ENCODE measurements around the gene MECP2.
"Not testable (repeated sequence)": the region's sequence is repeated elsewhere in the genome, so short reads cannot be mapped to it uniquely, and the experiment has no call there.

MECP2 gene

GRCh38 chrX:154097589-154098541, at the start of gene MECP2:
MECP2 (minus strand) TSS chrX:154097717.
- peak; percentile 27 to 93 (median 82) for DNase-seq

- DNase-seq, result not testable (repeated sequence)
Measured at GRCh38 chrX:154144010-154144409, 46.5 kb upstream of the MECP2 start, which contains the start of gene OPN1LW. OPN1LW (plus strand) TSS chrX:154144243; CDS start chrX:154144284, 41 bp downstream.

- DNase-seq, result no peak
Measured at GRCh38 chrX:154142950-154143745, 45.6 kb upstream of the MECP2 start.

DNA sequence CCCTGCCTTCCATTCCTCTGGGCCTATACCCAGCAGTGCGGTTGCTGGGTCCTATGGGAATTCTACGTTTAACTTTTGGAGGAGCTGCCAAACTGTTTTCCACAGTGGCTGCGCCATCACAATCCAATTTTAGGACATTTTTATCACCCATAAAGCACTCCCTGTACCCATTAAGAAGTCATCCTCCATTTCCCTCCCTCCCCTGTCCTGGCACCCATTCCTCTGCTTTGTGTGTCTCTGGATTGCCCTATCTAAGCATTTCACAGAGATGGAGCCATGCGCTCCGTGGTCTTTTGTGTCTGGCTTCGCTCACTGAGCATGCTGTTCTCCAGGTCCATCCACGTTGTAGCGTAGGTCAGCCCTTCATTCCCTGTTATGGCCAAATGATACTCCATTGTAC, 44.9 kb upstream of the MECP2 start:
- DNase-seq, result no peak

DNA sequence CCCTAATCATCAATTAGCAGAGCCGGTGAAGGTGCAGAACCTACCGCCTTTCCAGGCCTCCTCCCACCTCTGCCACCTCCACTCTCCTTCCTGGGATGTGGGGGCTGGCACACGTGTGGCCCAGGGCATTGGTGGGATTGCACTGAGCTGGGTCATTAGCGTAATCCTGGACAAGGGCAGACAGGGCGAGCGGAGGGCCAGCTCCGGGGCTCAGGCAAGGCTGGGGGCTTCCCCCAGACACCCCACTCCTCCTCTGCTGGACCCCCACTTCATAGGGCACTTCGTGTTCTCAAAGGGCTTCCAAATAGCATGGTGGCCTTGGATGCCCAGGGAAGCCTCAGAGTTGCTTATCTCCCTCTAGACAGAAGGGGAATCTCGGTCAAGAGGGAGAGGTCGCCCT, 43.2 kb upstream of the MECP2 start:
- DNase-seq, result no peak

GRCh38 chrX:154140206-154140605, 42.7 kb upstream of the MECP2 start:
- DNase-seq, result no peak

DNA sequence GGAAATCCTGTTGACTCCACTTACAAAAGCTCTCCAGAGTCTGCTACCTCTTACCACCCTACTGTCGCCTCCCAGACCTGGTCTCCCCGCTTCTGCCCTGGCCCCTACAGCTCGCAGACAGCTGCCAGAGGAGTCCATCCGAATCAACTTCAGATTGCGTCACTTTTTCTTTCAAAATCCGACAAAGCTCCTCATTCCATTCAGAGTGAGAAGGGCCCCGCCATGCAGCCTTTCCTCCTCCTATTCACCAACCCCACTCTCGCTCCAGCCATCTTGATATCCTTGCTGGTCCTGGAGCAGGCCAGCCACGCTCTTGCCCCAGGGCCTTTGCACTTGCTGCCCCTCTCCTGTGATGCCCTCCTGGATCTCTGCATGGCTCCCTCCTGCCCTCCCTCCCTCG, 41.3 kb upstream of the MECP2 start:
- no peak for DNase-seq

GRCh38 chrX:154136627-154137161, 39.2 kb upstream of the MECP2 start:
- peak in 28 of 56 donors; percentile 2 to 56 (median 12) for DNase-seq

DNA sequence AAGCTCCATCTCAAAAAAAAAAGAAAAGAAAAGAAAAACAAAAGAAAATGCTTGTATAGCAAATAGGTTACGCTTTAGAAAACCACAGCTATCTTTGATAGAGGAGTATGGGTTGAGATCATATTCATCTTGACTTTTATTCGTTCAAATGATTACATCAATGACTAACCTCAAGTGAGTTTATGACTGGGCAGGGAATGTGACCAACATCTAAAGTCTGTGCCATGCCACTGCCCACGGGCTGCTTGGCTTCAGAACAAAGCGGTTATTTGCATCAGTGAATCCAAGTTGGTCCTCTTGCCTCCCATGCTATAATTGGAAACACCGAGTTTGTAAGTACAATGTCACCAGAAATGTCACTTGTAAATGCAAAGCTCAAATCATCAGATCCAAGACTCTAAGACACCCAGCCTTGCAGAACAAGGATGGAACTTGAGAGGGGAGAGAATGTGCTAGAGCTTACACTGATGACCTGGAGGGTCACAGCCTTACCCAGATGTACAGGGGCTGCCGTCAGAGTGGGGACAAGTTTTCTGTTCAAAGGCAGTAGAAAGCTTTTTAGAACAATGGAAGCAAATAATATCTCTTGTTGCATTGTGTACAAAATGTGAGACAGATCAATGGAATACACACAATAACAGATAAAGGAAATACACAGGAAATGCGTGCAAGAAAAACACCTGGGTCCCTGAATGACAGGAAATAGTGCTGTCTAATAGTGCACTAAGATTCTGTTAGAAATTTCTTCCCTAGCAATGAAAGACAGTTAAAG, 38.1 kb upstream of the MECP2 start:
- no peak for DNase-seq

DNA sequence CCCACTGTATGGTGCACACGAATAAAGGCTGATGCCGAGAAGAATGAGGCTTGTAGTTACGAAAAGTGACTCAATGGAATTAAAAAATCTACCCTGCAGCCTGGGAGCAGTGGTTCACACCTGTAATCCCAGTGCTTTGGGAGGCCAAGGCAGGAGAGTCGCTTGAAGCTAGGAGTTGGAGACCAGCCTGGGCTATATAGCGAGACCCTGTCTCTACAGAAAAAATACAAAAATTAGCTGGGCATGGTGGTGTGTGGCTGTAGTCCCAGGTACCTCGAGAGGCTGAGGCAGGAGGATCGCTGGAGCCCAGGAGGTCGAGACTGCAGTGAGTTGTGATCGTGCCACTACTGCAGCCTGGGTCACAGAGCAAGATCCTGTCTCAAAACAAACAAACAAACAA, 34.8 kb upstream of the MECP2 start:
- no peak for DNase-seq

- no peak for DNase-seq
Measured at GRCh38 chrX:154131955-154132354, 34.4 kb upstream of the MECP2 start.

GRCh38 chrX:154126101-154126500, 28.6 kb upstream of the MECP2 start:
- no peak for DNase-seq

GRCh38 chrX:154125391-154126040, 28.0 kb upstream of the MECP2 start:
- peak in 4 of 56 donors; percentile 5 to 24 (median 17) for DNase-seq

GRCh38 chrX:154123241-154124219, 26.0 kb upstream of the MECP2 start:
- DNase-seq, result no peak

DNA sequence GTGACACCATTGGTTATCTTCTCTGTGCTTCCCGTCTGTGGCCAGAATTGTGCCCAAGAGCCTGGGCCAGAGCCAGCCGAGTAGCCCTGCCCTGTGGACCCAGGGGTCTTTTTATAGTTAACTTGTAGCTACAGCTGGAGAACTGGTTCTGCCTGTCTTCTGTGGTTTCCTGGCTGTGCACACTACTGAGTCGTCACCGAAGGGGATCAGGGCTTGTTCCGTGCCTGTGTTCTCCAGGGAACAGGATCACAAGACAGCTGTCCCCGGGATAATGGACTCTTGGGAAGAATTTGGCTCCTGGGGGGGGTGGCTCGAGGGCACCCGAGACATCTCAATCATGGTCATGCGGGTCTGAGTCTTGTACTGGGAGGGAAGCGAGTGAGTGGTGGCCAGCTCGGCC, 24.4 kb upstream of the MECP2 start:
- DNase-seq, result no peak

DNA sequence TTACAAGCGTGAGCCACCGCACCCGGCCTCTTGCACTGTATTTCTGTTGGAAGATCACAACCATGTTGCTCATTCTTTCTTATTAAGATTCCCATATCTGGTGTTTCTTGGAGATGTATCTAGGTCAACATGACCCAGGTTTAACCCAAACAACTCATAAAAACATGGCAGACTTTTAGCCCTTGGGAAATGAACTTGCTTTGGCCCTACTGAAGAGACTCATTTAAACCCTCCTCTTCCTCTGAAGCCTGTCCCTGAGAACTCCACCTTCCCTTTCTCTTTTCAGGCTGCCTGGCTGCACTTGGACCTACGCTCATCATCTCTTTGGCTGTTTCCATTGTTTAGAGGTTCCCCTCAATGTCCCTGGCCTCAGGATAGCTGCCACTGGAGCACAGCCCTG, 23.7 kb upstream of the MECP2 start:
- no peak for DNase-seq

- no peak for DNase-seq
Measured at GRCh38 chrX:154120567-154120966, 23.1 kb upstream of the MECP2 start.

- no peak for DNase-seq
Measured at GRCh38 chrX:154117566-154117965, 20.0 kb upstream of the MECP2 start.
